ENCODE measurements around the gene DEDD2. TPM values are rescaled to one million over a fixed set of nuclear protein-coding genes. Genes with fewer than 3 reads are reported as not detected.
A peak's percentile ranks its signal among the peaks of the same experiment; 100 is the strongest.

Gene DEDD2
- polyA plus RNA-seq, 1 donor from 2014 or later, result 69.9 TPM

DNA sequence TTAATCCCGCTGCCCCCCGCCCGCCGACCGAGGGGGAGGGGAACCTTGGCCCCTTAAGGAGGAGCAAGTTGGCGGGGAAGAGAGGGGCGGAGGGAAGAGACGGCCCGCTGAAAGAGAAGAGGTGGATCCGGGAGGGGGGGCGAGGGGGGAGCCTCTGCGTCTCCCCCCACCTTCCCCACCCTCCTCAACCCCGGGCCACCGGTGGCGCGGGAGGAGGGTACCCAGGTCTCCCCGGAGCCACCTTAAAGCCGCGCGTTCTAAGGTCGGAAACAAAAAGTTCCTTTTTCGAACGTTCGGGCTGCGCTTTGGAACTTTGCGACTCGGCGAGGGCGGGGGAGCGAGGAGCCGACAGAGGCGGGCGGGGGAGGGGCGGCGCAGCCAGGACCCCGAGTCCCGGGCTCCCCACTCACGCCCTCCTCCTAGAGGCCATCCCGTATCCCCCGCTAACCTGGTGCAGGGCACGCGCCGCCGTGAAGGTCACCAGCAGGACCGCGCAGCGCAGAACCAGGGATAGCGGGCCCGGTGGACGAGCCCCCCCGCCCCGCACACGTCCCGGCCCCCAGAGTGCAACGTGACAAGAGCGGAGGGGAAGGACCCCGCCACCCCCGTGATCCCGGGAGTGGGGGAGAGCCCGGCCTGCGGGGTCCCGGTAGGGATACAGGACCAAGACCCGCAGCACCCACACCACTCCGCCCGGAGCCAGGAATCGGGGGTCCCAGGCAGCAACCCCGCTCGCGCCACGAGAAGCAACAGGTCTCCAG, 36.8 kb upstream of the DEDD2 start:
- peak overlapping the region; percentile 49 for H3K4me2 ChIP-seq (ENCODE audit: low read length)
- no peaks in the 10 kb centered on the region for H3K9me3 ChIP-seq (ENCODE audit: low read length)
- H3K27ac ChIP-seq (ENCODE audit: low read length), result peak overlapping the region; percentile 67
- TF ChIP-seq EZH2 (IDR thresholded peaks at IDR 0.05; ENCODE audit: borderline replicate concordance, insufficient read depth, low read length, poor library complexity, severe bottlenecking) (no peak), TAF1 (IDR thresholded peaks at IDR 0.05; ENCODE audit: low read depth) (peak; percentile 6)
- H3K27me3 ChIP-seq (ENCODE audit: insufficient read depth, low read depth, low read length), result no peaks in the 10 kb centered on the region
- peak overlapping the region; percentile 87 for H3K9ac ChIP-seq (ENCODE audit: low read length)
- peak overlapping the region; percentile 97 for H3K4me3 ChIP-seq (ENCODE audit: low read length)
- no peak overlapping the region for H2AFZ ChIP-seq (ENCODE audit: low read depth, low read length)
- no peaks in the 10 kb centered on the region for H3K36me3 ChIP-seq (ENCODE audit: insufficient read depth, low read length)
- no peaks in the 10 kb centered on the region for H4K20me1 ChIP-seq (ENCODE audit: insufficient read depth)
- peaks cover 20% of the 10 kb centered on the region for H3K79me2 ChIP-seq (replicated peaks; ENCODE audit: insufficient read depth, low read length)
- no peaks in the 10 kb centered on the region for H3F3A ChIP-seq (ENCODE audit: insufficient read depth, low read length, poor library complexity, severe bottlenecking)
- H3K9me2 ChIP-seq (ENCODE audit: insufficient read depth, low read length), result no peaks in the 10 kb centered on the region

DNA sequence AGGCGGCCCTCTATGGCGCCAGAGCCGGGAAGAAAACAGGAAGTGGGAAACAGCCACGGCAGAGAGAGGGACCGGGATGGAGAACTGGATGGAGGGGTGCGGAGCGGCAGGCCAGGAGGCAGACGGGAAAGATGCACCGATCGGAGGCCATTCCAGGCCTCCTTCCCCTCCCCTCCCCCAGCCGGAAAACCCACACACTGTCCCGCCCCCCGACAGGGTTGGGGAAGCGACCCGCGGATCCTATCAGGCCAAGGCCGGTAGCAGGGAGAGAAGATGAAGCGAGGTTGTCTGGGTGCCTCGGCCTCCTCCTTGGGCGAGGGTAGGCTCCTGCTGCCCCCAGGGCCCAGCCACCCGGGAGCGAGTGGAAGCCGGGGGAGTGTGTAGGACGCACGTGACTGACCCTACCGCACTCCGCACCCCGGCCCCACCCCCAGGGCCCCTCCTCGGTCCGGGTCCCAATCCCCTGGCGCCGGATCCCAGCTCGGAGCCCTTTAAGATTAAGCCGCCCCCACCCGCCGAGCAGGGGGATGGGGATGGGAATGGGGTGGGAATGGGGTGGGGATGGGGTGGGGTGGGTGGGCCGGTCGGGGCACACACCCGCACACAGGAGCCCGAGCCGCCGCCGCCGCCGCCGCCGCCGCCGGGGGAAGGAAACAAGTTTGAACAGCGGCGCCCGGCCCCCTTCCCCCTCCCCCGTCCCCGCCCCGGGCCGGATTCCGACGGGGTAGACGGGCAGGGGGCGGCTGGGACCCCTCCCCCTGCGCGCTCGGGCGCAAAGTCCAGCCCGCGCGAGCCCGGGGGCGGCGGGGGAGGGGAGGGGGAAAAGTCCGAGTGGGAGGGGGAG, 36.0 kb upstream of the DEDD2 start:
- H3K4me3 ChIP-seq (ENCODE audit: low read length), result peak overlapping the region; percentile 97
- H3K79me2 ChIP-seq (replicated peaks; ENCODE audit: insufficient read depth, low read length), result peaks cover 20% of the 10 kb centered on the region
- H3K9me2 ChIP-seq (ENCODE audit: insufficient read depth, low read length), result no peaks in the 10 kb centered on the region
- H3K9me3 ChIP-seq (ENCODE audit: low read length), result no peaks in the 10 kb centered on the region
- H3K27me3 ChIP-seq (ENCODE audit: insufficient read depth, low read depth, low read length), result no peaks in the 10 kb centered on the region
- peak overlapping the region; percentile 65 for H3K27ac ChIP-seq (ENCODE audit: low read length)
- TF ChIP-seq MXI1 (conservative IDR thresholded peaks at IDR 0.05; ENCODE audit: poor library complexity, severe bottlenecking) (no peak), RAD21 (conservative IDR thresholded peaks at IDR 0.05) (no peak), POLR2AphosphoS5 (IDR thresholded peaks at IDR 0.05) (no peak), EZH2 (IDR thresholded peaks at IDR 0.05; ENCODE audit: borderline replicate concordance, insufficient read depth, low read length, poor library complexity, severe bottlenecking) (no peak), TAF1 (IDR thresholded peaks at IDR 0.05; ENCODE audit: low read depth) (no peak)
- TF ChIP-seq, protein P1, sequence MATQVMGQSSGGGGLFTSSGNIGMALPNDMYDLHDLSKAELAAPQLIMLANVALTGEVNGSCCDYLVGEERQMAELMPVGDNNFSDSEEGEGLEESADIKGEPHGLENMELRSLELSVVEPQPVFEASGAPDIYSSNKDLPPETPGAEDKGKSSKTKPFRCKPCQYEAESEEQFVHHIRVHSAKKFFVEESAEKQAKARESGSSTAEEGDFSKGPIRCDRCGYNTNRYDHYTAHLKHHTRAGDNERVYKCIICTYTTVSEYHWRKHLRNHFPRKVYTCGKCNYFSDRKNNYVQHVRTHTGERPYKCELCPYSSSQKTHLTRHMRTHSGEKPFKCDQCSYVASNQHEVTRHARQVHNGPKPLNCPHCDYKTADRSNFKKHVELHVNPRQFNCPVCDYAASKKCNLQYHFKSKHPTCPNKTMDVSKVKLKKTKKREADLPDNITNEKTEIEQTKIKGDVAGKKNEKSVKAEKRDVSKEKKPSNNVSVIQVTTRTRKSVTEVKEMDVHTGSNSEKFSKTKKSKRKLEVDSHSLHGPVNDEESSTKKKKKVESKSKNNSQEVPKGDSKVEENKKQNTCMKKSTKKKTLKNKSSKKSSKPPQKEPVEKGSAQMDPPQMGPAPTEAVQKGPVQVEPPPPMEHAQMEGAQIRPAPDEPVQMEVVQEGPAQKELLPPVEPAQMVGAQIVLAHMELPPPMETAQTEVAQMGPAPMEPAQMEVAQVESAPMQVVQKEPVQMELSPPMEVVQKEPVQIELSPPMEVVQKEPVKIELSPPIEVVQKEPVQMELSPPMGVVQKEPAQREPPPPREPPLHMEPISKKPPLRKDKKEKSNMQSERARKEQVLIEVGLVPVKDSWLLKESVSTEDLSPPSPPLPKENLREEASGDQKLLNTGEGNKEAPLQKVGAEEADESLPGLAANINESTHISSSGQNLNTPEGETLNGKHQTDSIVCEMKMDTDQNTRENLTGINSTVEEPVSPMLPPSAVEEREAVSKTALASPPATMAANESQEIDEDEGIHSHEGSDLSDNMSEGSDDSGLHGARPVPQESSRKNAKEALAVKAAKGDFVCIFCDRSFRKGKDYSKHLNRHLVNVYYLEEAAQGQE (IDR thresholded peaks at IDR 0.05; ENCODE audit: borderline replicate concordance), result no peak
- TF ChIP-seq, protein P2, sequence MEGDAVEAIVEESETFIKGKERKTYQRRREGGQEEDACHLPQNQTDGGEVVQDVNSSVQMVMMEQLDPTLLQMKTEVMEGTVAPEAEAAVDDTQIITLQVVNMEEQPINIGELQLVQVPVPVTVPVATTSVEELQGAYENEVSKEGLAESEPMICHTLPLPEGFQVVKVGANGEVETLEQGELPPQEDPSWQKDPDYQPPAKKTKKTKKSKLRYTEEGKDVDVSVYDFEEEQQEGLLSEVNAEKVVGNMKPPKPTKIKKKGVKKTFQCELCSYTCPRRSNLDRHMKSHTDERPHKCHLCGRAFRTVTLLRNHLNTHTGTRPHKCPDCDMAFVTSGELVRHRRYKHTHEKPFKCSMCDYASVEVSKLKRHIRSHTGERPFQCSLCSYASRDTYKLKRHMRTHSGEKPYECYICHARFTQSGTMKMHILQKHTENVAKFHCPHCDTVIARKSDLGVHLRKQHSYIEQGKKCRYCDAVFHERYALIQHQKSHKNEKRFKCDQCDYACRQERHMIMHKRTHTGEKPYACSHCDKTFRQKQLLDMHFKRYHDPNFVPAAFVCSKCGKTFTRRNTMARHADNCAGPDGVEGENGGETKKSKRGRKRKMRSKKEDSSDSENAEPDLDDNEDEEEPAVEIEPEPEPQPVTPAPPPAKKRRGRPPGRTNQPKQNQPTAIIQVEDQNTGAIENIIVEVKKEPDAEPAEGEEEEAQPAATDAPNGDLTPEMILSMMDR (IDR thresholded peaks at IDR 0.05; ENCODE audit: poor library complexity, severe bottlenecking), result no peak
- H2AFZ ChIP-seq (ENCODE audit: low read depth, low read length), result no peak overlapping the region
- no peaks in the 10 kb centered on the region for H4K20me1 ChIP-seq (ENCODE audit: insufficient read depth)
- no peaks in the 10 kb centered on the region for H3K36me3 ChIP-seq (ENCODE audit: insufficient read depth, low read length)
- no peaks in the 10 kb centered on the region for H3F3A ChIP-seq (ENCODE audit: insufficient read depth, low read length, poor library complexity, severe bottlenecking)
- H3K4me2 ChIP-seq (ENCODE audit: low read length), result peak overlapping the region; percentile 82
- H3K9ac ChIP-seq (ENCODE audit: low read length), result peak overlapping the region; percentile 87
